GM19468 (cell line): ENCODE measurements around the gene FGF1.

Experiments
- ATAC-seq: cut with Tn5 transposase; IDR thresholded peaks from one replicate; pipeline ENCODE4 v1.9.1; 2021; ENCODE audit warnings: mild to moderate bottlenecking, moderate library complexity, moderate number of reproducible peaks; ENCODE audit not compliant: unreplicated experiment; ENCODE audit errors: extremely low read depth

The FGF1 gene

GRCh38 chr5:142617416-142618129 lies 68.3 kb downstream of the FGF1 start:
- ATAC-seq = no peak

- ATAC-seq = no peak
These were observed 69.9 kb downstream of the FGF1 start for GRCh38 chr5:142615948-142616347.

- no peak for ATAC-seq
These were observed 71.8 kb downstream of the FGF1 start for GRCh38 chr5:142614054-142614453.

GRCh38 chr5:142613271-142613671 lies 72.6 kb downstream of the FGF1 start:
- no peak for ATAC-seq

- ATAC-seq = no peak
These were observed 73.2 kb downstream of the FGF1 start for GRCh38 chr5:142612494-142613270.

- ATAC-seq = no peak
These were observed 74.7 kb downstream of the FGF1 start for GRCh38 chr5:142611154-142611553.

GRCh38 chr5:142610176-142611001 lies 75.5 kb downstream of the FGF1 start:
- ATAC-seq = no peak

- ATAC-seq = no peak
These were observed 76.7 kb downstream of the FGF1 start for GRCh38 chr5:142609142-142609541.

GRCh38 chr5:142608081-142608480 lies 77.8 kb downstream of the FGF1 start:
- no peak for ATAC-seq

- ATAC-seq = no peak
These were observed 80.3 kb downstream of the FGF1 start for GRCh38 chr5:142605611-142606010.

- no peak for ATAC-seq
These were observed 83.1 kb downstream of the FGF1 start for GRCh38 chr5:142602720-142603245.

- no peak for ATAC-seq
These were observed 84.5 kb downstream of the FGF1 start for GRCh38 chr5:142601432-142601831.

- ATAC-seq = no peak
These were observed 85.1 kb downstream of the FGF1 start for GRCh38 chr5:142600611-142601358.

GRCh38 chr5:142600092-142600491 lies 85.8 kb downstream of the FGF1 start:
- no peak for ATAC-seq

- ATAC-seq = no peak
These were observed 87.6 kb downstream of the FGF1 start for GRCh38 chr5:142598338-142598700.

- ATAC-seq = no peak
These were observed 88.1 kb downstream of the FGF1 start for GRCh38 chr5:142597546-142598337.

- ATAC-seq = no peak
These were observed 88.9 kb downstream of the FGF1 start for GRCh38 chr5:142597025-142597424.

- ATAC-seq = no peak
These were observed 93.5 kb downstream of the FGF1 start for GRCh38 chr5:142592365-142592764.
